HL-60 (cell line): ENCODE results near the gene LAMA3.

Source experiments
- DNase-seq, 2 experiments: peaks; one replicate each; pipeline ENCODE4 v3.0.0-alpha.2; 2010 to 2020; ENCODE audit warnings: low read depth in 1 of 2, low spot score in 1 of 2
- H3K27ac ChIP-seq: fragments of 250-450 bp; sonication (Bioruptor Pico); replicated peaks from 2 replicates; pipeline ENCODE4 v1.5.1; 2020; ENCODE audit warnings: mild to moderate bottlenecking, moderate library complexity
- H3K27me3 ChIP-seq: fragments of 250-450 bp; sonication (Bioruptor Pico); 2 replicates; pipeline ENCODE4 v1.5.1; 2021; ENCODE audit warnings: mild to moderate bottlenecking, moderate library complexity; ENCODE audit not compliant: insufficient read depth, poor library complexity, severe bottlenecking
- H3K4me3 ChIP-seq: replicated peaks from 2 replicates; pipeline ENCODE4 v1.5.1; 2011; ENCODE audit warnings: mild to moderate bottlenecking, control low read depth, low read length; ENCODE audit not compliant: insufficient read depth
- GABPA ChIP-seq: IDR thresholded peaks from 2 replicates; pipeline ENCODE4 v1.6.1; 2012; ENCODE audit warnings: low read depth
- POLR2AphosphoS5 ChIP-seq: IDR thresholded peaks from 2 replicates; pipeline ENCODE4 v1.6.1; 2012; ENCODE audit warnings: low read depth
- SPI1 ChIP-seq: IDR thresholded peaks from 2 replicates; pipeline ENCODE4 v1.6.1; 2012; ENCODE audit warnings: low read depth, mild to moderate bottlenecking, borderline replicate concordance
- TF ChIP-seq, protein P1 (sequence below): IDR thresholded peaks from 2 replicates; pipeline ENCODE4 v1.6.1; 2012; ENCODE audit warnings: low read depth; ENCODE audit not compliant: insufficient replicate concordance
- TF ChIP-seq, protein P2 (sequence below): IDR thresholded peaks from one replicate; pipeline ENCODE4 v1.5.1; 2011; ENCODE audit warnings: low read length, control low read depth, inconsistent platforms; ENCODE audit not compliant: insufficient read depth

Gene LAMA3

DNA sequence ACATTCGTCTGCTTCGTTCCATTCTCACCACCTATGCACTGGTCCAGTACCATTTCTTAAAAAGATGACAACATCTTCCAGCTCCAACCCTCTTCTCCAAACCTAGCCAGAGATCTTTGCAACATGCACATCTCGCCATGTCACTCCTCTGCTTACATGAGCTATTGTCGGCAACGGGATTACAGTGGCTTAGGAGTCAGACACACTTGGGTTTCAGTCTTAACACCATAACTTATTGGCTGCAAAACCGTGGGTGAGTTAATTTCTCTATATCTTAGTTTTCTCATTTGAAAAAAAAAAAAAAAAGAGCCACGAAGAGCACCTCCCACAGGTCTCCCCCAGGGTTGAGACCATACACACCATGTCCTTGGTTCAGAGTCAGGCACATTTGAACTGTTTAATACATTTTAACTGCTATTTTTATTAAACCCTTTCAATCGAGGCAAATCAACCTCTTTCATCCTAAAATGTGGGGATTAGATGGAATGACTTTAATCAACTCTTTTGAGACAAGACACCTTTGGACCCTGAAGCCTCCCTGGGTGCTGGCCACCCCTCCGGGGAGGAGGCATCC, 27.4 kb upstream of the LAMA3 start:
- no peak for TF ChIP-seq GABPA
- TF ChIP-seq, protein P1, sequence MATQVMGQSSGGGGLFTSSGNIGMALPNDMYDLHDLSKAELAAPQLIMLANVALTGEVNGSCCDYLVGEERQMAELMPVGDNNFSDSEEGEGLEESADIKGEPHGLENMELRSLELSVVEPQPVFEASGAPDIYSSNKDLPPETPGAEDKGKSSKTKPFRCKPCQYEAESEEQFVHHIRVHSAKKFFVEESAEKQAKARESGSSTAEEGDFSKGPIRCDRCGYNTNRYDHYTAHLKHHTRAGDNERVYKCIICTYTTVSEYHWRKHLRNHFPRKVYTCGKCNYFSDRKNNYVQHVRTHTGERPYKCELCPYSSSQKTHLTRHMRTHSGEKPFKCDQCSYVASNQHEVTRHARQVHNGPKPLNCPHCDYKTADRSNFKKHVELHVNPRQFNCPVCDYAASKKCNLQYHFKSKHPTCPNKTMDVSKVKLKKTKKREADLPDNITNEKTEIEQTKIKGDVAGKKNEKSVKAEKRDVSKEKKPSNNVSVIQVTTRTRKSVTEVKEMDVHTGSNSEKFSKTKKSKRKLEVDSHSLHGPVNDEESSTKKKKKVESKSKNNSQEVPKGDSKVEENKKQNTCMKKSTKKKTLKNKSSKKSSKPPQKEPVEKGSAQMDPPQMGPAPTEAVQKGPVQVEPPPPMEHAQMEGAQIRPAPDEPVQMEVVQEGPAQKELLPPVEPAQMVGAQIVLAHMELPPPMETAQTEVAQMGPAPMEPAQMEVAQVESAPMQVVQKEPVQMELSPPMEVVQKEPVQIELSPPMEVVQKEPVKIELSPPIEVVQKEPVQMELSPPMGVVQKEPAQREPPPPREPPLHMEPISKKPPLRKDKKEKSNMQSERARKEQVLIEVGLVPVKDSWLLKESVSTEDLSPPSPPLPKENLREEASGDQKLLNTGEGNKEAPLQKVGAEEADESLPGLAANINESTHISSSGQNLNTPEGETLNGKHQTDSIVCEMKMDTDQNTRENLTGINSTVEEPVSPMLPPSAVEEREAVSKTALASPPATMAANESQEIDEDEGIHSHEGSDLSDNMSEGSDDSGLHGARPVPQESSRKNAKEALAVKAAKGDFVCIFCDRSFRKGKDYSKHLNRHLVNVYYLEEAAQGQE, result no peak
- TF ChIP-seq SPI1, result no peak
- peak overlapping the region; percentile 40 for H3K4me3 ChIP-seq
- H3K27ac ChIP-seq, result no peak overlapping the region
- H3K27me3 ChIP-seq, result peaks cover 63% of the 10 kb centered on the region
- DNase-seq, result no peak

- Histone ChIP-seq H3K27me3 (peaks cover 63% of the 10 kb centered on the region), H3K27ac (no peak within 1 kb of the TSS), H3K4me3 (peak within 1 kb of the TSS; percentile 40)
- TF ChIP-seq SPI1, result no peak
- TF ChIP-seq, protein P2, sequence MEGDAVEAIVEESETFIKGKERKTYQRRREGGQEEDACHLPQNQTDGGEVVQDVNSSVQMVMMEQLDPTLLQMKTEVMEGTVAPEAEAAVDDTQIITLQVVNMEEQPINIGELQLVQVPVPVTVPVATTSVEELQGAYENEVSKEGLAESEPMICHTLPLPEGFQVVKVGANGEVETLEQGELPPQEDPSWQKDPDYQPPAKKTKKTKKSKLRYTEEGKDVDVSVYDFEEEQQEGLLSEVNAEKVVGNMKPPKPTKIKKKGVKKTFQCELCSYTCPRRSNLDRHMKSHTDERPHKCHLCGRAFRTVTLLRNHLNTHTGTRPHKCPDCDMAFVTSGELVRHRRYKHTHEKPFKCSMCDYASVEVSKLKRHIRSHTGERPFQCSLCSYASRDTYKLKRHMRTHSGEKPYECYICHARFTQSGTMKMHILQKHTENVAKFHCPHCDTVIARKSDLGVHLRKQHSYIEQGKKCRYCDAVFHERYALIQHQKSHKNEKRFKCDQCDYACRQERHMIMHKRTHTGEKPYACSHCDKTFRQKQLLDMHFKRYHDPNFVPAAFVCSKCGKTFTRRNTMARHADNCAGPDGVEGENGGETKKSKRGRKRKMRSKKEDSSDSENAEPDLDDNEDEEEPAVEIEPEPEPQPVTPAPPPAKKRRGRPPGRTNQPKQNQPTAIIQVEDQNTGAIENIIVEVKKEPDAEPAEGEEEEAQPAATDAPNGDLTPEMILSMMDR, result no peak
- peak; percentile 40; the same call in 1 of the 2 replicates for TF ChIP-seq POLR2AphosphoS5
- peak; percentile 30 to 79 for DNase-seq
These were observed 26.7 kb upstream of the LAMA3 start, which contains the start of gene ANKRD29 for GRCh38 chr18:23662309-23663263. Gene ANKRD29, minus strand, starts transcription at chr18:23662911. Its CDS starts 181 bp downstream, at chr18:23662730.

DNA sequence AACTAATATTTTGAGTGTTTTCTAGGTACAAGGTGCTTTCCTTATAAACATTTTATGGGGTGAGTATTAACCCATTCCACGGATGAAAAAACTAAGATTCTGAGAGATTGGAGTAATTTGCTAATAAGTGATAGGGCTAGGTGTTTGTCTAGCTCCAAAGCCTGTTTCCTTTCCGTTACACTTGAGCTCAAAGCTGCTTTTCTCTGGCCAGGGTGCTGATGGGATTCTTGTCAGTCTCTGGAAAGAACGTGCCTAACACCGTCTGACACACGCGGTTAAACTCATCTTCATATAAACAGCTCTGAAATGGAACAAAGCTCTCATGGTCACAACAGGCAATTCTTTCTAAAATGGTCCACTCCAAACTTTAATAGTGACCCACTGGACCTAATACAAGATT, 24.6 kb upstream of the LAMA3 start:
- Histone ChIP-seq H3K4me3 (no peak overlapping the region), H3K27ac (no peak overlapping the region), H3K27me3 (peaks cover 58% of the 10 kb centered on the region)
- TF ChIP-seq, protein P1, result peak; percentile 86
- TF ChIP-seq GABPA (no peak), SPI1 (no peak), POLR2AphosphoS5 (no peak)
- TF ChIP-seq, protein P2, result no peak
- DNase-seq, result no peak

- TF ChIP-seq, protein P2, result no peak
- no peak for DNase-seq
- Histone ChIP-seq H3K4me3 (no peak overlapping the region), H3K27me3 (peaks cover 35% of the 10 kb centered on the region), H3K27ac (no peak overlapping the region)
These were observed 22.1 kb upstream of the LAMA3 start for GRCh38 chr18:23667114-23667513.
